B cell (primary cell): ENCODE results near the gene WFDC1.

ENCODE experiments used
- EZH2 ChIP-seq: IDR thresholded peaks from 2 replicates; pipeline ENCODE4 v1.6.1; 2012; ENCODE audit warnings: borderline replicate concordance, low read depth, mild to moderate bottlenecking, moderate library complexity, low read length; ENCODE audit not compliant: insufficient read depth, poor library complexity, severe bottlenecking
- TF ChIP-seq, protein P1 (sequence below): fragments of 200-600 bp; IDR thresholded peaks from one replicate; pipeline ENCODE4 v1.8.0; 2022; ENCODE audit warnings: antibody characterized with exemption, mild to moderate bottlenecking

GRCh38 chr16:84254062-84254461 lies 40.6 kb upstream of the WFDC1 start:
- TF ChIP-seq, protein P1, sequence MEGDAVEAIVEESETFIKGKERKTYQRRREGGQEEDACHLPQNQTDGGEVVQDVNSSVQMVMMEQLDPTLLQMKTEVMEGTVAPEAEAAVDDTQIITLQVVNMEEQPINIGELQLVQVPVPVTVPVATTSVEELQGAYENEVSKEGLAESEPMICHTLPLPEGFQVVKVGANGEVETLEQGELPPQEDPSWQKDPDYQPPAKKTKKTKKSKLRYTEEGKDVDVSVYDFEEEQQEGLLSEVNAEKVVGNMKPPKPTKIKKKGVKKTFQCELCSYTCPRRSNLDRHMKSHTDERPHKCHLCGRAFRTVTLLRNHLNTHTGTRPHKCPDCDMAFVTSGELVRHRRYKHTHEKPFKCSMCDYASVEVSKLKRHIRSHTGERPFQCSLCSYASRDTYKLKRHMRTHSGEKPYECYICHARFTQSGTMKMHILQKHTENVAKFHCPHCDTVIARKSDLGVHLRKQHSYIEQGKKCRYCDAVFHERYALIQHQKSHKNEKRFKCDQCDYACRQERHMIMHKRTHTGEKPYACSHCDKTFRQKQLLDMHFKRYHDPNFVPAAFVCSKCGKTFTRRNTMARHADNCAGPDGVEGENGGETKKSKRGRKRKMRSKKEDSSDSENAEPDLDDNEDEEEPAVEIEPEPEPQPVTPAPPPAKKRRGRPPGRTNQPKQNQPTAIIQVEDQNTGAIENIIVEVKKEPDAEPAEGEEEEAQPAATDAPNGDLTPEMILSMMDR, result no peak
- TF ChIP-seq EZH2, result no peak
